Stimulated activated CD8-positive, alpha-beta memory T cell treated with anti-CD3 and anti-CD28 coated beads, Interleukin-4, amount 100 ng/mL, for 48 hours (primary cell): Measurements from ENCODE around the gene TRPM1.
"Not testable (repeated sequence)": the region's sequence is repeated elsewhere in the genome, so short reads cannot be mapped to it uniquely, and the experiment has no call there.

Experiments
- DNase-seq: peaks from one replicate; pipeline ENCODE4 v3.0.0-alpha.2; 2020

The TRPM1 gene

GRCh38 chr15:31116423-31117030 is 15.0 kb upstream of the TRPM1 start:
- no peak for DNase-seq

- no peak for DNase-seq
These were observed 9.6 kb upstream of the TRPM1 start for GRCh38 chr15:31111091-31111647.

- DNase-seq = no peak
These were observed 7.3 kb upstream of the TRPM1 start for GRCh38 chr15:31108836-31109235.

- DNase-seq = no peak
These were observed 5.2 kb upstream of the TRPM1 start for GRCh38 chr15:31106495-31107300.

- no peak for DNase-seq
These were observed 2.5 kb upstream of the TRPM1 start for GRCh38 chr15:31104003-31104402.

- DNase-seq = no peak
These were observed 1.1 kb upstream of the TRPM1 start for GRCh38 chr15:31102374-31103342.

- DNase-seq = no peak
These were observed 455 bp upstream of the TRPM1 start for GRCh38 chr15:31102039-31102321.

GRCh38 chr15:31100738-31101137 is 787 bp downstream of the TRPM1 start:
- no peak for DNase-seq

- no peak for DNase-seq
These were observed 2.4 kb downstream of the TRPM1 start for GRCh38 chr15:31098953-31099740.

- no peak for DNase-seq
These were observed 3.0 kb downstream of the TRPM1 start for GRCh38 chr15:31098491-31098917.

- DNase-seq = no peak
These were observed 5.0 kb downstream of the TRPM1 start for GRCh38 chr15:31096563-31096962.

GRCh38 chr15:31091481-31091880 is 10.0 kb downstream of the TRPM1 start:
- DNase-seq = no peak

GRCh38 chr15:31090766-31091165 is 10.8 kb downstream of the TRPM1 start:
- DNase-seq = no peak

GRCh38 chr15:31089368-31090047 is 12.0 kb downstream of the TRPM1 start:
- DNase-seq = no peak

- no peak for DNase-seq
These were observed 12.7 kb downstream of the TRPM1 start for GRCh38 chr15:31088672-31089367.

- DNase-seq = not testable (repeated sequence)
These were observed 13.5 kb downstream of the TRPM1 start for GRCh38 chr15:31088041-31088440.

GRCh38 chr15:31086344-31086743 is 15.2 kb downstream of the TRPM1 start:
- no peak for DNase-seq

GRCh38 chr15:31085359-31085758 is 16.2 kb downstream of the TRPM1 start:
- DNase-seq = no peak

GRCh38 chr15:31084176-31084575 is 17.3 kb downstream of the TRPM1 start:
- DNase-seq = no peak

- DNase-seq = no peak
These were observed 18.1 kb downstream of the TRPM1 start for GRCh38 chr15:31083370-31083780.

- no peak for DNase-seq
These were observed 18.7 kb downstream of the TRPM1 start for GRCh38 chr15:31082771-31083369.
